HG02852 (cell line): Measurements from ENCODE around the gene RNF32.

ENCODE experiments used
- ATAC-seq: cut with Tn5 transposase; IDR thresholded peaks from one replicate; pipeline ENCODE4 v1.9.1; 2021; ENCODE audit warnings: mild to moderate bottlenecking, moderate library complexity; ENCODE audit not compliant: unreplicated experiment

RNF32 gene

DNA sequence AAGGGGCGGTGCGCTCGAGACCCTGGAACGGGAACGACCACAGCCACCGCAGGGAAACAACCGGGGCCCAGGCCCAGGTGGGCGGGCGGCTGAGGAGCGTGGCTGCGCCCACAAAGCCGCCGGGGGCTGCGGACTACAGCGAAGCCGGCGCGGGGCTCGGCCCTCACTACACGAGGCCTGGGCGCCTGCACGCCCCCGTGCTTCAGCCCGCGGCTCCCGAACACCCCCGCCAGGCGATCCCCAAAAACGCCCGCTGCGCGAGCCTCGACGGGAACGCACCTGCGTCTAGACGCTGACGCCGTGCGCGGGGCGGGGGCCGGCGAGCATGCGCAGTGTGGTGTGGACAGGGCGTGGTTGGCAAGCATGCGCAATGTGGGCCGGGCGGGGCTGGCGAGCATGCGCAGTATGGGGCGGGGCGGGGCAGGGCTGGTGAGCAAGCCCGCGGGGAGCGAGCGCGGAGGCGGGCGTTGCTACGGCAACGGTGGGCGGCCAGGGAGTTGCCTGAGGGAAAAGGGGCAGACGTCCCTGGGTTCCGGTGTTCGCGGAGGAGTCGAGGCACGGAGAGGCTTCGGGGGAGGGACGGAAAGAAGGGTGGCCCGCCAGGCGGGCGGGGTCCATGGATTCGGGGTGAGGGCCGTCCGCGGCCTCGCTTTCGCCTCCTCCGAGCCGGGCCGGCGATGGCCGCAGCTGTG lies at the start of gene RNF32:
Gene RNF32 (plus strand): TSS at position 518 of the 692 bp plus-strand sequence. CDS start 3,104 bp downstream, outside the sequence.
- ATAC-seq = peak; percentile 80

DNA sequence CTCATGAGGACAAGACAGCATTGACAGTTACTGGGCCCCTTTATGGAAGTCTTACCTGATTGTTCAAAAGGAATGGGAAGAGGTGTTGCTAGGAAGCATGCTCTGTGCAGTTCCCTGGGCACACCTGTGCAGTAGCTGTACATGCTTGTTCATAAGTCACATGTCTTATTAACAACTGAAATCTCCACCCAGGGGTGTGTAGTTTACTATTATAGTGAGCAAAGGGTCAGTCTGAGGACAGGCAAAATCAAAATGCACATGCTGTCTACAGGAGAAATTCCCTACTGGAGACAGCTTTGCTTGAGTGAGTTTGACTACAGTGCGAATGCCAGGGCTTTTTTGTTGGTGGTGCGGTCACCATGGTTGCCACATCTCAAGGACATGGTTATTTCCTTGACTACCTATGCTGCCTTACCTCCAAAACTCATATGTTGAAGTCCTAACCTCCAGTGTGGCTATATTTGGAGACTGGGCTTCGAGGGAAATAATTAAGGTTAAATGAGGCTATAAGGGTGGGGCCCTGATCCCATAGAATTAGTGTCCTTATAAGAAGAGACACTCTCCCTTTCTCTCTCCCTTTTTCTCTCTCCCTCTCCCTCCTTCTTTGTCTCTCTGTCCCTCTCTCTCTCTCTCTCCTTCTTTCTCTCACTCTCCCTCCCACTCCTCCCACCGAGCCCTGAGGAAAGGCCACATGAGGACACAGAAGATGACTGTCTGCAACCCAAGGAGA lies 48.3 kb upstream of the RNF32 start:
- ATAC-seq = no peak

DNA sequence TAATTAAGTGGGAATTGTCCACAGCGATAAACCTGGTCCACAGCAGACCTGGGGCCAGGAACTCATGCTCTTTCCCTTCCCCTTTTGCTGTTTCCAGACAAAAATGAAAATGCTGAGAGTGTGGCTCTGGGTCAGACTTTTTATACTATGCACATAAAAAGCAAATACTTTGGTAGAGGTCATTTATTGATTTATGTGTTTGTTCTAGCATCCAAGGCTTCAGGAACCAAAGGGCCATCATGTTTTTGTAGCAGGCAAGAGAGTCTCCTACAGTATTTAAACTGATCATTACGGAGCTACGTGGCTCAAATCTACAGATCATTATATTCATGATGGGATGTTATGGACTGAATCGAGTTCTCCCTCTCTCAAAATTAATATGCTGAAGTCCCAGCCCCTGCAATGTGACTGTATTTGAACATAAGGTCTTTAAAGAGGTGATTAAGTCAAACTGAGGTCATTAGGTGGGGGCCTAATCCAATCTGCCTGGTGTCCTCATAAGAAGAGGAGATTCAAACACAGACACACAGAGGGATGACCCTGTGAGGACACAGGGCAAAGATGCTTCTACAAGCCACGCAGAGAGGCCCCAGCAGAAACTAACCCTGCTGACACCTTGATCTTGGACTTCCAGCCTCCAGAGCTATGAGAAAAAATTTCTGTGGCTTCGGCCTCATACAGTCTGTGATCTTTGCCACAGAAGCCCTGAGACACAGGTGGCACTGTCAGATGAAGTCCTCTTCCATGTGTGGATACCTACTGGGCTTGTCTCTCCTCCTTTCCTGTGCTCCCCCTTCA lies 46.1 kb upstream of the RNF32 start:
- ATAC-seq = no peak

DNA sequence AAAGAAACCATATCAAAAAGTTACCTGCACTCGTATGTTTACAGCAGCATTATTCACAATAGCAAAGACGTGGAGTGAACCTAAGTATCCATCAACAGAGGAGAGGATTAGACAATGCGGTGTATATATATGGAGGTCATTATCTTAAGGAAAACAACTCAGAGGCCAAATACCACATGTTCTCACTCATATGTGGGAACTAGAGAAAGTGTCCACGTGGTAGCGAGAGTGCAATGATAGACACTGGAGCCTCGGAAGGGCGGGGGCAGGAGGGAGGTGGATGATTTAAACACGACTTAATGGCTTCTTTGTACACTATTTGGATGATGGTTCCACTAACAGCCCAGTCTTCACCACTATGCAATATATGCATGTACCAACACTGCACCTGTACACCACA lies 40.1 kb upstream of the RNF32 start:
- ATAC-seq = no peak

DNA sequence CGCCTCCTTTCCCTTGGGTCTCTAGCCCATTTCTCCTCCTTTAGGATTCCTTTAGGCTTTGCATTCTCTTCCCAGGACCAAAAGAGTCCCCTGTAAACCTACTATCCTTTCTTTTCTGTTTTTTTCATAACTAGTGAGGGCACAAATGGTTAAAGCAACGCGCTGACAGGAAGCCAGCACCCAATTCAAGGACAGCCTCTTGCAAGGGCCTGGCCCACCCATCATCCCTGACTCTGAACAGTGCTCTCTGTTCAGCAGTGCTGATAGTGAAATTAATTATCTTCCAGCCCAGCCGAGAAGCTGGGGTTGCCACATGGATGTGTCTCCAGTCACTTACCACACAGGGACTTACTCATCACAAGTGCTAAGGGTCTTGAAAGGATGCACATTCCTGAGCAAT lies 38.3 kb upstream of the RNF32 start:
- ATAC-seq = no peak

DNA sequence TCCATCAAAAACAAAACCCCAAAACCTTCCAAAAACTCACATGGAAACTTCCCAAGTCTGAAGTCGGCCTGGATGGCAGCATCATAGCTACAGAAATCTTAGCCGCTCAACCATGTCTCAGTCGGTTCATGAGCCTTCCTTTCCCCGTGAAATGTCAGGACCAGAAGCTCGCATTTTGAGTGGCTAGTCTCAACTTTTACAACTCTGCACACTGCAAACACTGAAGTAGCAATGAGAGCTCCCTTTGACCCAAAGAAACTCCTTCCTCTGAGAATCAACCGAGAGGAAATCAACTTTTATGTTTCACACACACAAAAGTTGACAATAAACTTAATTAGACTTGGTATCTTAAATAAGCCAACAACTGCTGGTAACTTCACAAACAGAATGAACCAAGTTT lies 37.6 kb upstream of the RNF32 start:
- ATAC-seq = no peak

DNA sequence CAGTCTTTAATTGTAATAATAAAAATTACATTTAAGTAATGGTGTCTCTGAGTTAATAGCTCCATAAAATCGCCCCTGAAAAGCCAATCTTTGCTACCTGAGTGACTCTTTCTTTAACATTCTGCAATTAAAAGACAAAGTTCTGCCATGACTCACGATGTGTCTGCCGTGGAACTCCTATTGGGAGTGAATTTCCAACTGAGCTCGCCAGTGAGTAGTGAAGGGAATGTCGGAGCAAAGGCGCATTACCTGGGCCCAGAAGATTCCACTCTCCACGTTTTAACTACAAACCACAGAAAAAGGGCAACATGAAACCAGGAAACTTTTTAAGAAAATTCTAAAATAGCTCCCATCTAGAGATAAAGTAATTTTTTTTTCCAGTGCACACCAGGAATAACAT lies 36.9 kb upstream of the RNF32 start:
- ATAC-seq = no peak

DNA sequence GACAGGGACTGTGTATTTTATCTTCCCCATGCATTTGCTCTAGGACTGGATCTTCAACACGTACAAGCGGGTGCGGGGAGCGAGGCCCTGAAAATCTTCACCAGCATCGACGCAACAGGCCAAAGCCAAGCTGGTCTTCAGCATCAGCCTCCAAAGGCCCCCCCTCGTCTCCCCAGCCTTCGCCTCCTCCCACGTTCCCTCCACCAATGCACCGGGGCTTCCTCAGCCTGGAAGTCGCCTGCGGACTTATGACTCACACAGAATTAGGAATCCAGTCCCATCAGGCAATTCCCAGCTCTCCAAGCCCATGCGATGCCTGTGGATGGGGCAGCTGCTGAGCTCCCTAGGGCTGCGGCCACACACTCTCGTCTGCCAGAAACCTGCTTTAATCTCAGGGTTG lies 36.3 kb upstream of the RNF32 start:
- no peak for ATAC-seq

DNA sequence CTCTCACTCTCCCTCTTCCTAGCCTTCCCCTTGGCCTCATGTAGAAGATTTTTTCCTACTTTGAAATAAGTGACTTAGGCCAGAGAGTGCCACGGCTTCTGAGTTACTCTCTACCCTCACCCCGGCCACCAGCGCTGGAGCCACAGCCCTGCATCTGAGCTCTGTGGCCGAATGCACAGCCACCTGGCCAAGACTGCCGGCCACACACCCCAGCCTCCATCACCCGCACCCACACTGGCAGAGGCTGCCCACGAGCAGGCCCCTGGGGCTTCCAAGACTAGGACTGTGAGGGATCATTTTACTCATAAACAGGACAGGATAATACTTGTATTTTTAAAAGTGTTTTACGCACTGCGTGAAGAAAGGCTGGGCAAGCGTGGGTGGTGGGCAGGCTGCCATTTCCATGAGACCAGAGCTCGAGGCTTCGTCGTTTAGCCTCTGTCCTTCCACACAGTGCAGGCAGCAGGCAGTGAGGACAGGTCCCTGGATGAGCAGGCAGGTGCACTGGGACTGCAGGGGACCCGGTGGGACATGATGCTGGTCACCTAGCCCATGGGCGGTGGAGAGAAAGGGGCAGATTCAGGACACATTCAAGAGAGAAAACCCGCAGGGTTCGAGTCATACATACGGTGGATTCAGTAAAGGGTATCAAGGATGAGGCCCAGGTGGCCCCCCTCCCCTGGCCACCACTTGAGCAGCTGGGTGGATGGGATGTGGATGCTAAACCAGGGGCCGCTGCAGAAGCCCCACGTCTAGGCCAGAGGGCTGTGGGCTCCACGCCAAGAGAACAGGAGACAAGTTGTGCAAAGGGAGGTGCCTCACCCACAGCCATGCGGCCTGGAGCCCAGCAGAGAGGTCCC lies 35.5 kb upstream of the RNF32 start:
- no peak for ATAC-seq

DNA sequence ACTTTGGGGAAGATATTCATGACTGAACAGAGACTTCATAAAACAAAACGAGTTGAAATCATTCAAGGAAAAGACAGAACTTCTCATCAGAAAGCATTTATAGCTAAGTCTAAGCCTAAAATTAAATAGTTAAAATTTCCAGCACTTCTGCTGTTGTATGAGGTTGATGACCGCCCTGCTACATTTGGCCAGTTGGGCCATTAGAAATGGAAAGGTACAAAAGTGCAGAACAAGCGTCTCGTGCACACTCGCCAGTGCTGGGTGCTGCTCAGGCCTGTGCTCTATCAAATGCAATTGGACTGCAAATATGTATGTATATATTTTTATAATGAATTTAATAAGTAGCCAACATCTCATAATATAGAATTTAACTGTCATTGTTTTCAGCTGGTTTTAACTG lies 34.4 kb upstream of the RNF32 start:
- no peak for ATAC-seq

DNA sequence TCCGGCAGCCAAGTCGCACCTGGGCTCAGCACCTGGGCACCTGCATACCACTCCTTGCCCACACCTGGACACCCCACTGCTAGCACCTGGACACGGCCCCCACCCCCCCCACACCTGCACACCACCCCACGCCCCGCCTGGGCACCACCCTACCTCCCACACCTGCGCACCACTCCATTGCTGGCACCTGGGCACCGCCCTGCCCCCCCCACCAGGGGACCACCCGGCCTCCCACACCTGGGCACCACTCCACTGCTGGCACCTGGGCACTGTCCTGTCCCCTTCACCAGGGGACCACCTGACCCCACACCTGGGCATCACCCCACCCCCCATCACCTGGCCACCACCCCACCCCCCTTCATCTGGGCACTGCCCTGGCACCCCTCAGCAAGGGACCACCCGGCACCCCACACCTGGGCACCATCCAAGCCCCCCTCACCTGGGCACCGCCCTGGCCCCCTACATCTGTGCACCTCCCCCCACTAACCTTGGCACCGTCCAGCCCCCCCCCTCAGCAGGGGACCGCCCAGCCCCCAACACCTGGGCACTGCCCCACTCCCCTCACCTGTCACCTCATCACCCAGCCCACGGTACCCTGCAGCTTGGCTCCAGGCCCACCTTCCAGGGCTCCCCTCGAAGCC lies 33.8 kb upstream of the RNF32 start:
- ATAC-seq = no peak

DNA sequence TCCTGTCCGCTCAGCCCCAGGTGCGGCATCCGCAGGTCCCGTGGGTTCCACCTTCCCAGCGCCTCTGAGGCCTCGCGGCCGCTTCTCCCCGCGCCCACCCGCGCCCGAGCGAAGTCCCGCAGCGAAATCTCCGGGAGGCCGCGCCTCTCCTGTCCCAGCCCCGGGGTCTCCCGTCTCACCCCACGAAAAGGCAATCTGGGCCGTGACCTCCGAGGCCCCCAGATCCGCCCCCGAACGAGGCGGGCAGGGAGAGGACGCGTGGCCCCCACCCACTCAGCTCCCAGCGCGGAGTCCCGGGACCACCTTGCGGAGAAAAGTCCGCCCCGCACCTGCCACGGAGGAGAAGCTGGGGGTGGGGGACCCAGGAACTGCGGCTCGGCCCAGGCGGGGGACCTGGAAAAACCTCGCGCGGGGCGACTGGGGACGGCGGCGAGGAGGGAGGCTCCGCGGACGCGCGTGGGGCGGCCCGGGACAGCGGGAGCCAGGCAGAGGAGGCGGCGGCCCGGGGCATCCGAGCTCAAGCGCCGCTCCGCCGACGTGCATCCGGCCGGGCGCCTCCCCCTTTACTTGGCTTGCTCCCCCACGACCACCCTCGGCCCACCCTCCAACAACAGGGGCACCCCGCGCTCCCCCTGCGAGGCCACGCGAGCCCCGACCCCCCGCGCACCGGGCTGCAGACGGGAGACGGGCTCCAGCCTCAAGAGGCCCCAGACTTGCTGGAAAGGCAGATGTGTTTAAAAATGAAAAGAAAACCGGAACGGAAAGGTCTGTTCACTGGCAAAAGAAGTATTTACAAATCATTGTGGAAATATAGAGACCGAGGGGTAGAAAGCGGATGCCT lies 33.0 kb upstream of the RNF32 start:
- ATAC-seq = no peak

DNA sequence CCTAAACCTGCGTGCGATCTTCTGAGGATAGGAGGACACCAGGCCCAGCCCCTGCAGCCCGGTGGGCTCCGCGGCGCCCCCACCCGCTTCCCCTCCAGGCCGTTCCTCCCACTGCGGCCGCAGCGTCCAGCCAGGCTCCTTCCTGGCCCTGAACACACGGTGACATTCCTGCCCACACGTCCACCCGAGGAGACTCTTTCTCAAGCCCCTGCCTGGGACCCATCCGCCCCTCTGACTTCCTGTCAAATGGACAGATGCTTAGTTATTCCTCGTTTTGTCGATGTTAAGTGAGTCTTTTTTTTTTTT lies 32.4 kb upstream of the RNF32 start:
- no peak for ATAC-seq

DNA sequence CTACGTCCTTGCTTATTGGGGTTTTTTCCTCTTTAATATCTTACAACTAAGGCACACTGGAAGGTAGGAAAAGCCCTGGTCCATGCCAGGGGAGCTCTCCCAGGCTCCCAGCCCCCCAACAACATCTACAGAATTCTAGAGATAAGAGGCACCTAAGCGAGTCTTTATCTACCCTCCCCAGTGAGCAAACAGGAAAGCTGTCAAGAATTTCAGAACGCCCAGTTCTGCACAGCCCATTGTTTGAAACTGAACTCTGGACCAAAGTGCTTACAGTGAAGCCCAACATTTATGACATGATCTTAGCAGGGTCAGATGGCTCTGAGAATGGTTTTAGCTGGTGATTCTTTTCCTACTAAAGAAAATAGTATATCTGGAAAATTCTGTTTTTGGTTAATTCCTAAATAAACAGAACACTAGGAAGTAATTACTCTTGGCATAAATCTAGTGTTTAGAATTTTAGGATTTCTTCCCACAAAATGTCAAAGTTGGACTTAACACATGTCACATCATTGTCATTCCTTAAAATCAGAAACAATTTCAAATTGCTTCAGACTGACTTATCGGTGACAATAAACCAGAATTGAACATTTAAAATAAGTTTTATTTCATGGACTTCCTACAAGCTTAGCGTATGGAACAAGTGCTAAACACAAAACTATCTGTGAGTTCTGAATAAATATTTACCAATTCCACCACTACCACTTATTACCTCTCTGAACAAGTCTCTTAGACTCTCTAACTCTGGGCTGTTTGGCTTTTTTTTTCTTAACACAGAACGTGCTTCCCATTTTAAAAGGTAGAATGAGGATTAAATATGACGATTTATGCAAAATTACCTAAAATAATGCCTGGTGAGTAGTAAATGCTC lies 31.3 kb upstream of the RNF32 start:
- ATAC-seq = no peak

DNA sequence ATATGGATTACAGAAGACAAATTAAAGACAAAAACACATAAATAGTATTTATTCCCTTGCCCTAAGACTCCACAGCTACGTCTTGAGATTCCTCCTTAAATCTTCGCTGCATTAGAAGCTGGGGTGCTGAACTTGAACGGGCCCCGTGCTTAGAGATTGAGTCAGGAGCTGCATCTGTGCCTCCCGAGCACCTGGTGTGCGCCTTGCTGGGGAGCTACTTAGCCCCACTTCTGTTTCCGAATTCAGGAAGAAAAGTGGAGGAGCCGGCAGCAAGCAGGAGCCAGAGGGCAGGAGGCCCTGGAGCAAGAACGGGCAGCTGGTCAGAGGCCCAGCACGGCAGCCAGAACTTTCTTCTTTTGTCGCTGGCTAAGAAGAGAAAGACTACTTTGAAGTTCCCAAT lies 30.4 kb upstream of the RNF32 start:
- ATAC-seq = no peak

DNA sequence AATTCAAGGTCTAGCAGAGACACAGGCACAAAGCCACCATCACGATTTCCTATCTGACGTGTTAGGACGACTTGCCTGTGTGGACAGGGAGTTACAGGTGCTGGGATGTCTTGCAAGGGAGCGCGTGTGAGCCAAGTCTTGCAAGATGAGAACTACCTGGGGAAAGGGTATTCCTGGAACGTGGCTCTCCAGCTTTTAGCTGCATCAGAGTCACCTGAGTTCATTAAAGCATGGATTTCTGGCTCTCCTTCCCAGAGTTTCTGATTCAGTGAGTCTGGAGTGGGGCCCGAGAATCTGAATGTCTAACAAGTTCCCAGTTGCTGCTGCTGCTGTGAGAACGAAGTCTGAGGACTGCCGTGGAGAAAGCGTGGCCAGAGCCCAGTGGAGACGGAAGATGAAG lies 30.0 kb upstream of the RNF32 start:
- no peak for ATAC-seq

DNA sequence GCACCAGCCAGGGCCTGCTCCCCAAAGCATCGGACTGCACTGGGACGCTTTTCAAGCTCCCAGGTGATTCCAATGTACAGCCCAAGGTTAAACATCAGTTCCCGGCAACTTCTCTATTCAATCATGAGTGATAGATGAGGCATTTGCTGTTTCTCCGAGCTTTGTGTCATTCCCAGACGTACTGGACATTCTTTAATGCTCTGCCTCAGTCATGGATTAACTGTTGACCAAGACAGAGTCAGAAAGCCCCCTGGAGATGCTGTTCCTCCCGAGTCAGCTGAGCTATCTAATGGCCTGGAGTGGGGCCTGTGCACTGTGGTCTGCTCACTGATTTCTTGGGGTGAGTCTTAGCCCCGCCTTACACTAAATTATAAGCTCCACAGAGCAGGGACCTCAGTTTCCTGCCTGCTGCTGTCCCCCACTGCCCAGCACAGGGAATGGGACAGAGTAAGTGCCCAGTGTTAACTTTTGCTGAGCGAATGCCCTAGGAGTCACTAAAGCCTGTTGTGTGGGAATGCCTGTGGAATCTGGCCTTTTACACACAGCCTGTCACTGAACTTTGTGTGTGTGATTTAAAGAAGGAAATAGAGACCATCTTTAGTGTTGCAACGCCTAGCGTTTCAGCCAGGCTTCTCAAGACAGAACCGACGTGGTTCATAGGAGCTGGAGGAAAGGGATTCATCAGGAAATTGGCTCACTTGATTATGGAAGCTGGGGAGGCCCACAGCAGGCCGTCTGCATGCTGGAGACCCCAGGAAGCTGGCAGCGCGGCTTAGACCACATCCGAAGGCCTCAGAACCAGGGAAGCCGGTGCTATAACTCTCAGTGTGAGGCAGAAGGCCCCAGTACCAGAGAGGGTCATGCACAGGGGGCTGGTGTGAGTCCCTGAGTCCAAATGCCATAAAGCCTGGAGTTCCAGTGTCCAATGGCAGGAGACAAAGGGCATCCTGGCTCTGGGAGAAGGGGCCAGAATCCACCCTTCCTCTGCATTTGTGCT lies 29.3 kb upstream of the RNF32 start:
- no peak for ATAC-seq

DNA sequence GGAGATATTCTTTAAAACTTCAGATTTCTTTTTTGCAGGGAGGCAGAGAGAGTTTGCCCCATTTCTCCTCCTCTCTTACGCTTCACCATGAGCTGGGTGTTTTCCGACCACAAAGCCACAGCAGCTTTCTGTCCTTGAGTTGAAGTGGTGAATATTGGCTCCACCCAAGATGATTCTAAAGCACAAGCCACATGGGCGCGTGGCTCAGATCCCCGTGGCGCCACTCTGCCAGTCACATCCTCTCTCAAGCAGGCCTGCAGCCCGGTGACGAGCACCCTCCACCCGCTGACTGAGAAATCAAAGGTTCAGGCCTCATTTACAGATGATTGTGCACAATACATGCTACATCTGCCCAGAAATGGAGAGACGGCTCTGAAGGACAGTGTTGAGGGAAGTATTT lies 27.6 kb upstream of the RNF32 start:
- peak; percentile 77 for ATAC-seq
